Measurements from ENCODE around the gene MCC. TPM values are rescaled to one million over a fixed set of nuclear protein-coding genes. Genes with fewer than 3 reads are reported as not detected.
"Not testable (repeated sequence)": the region's sequence is repeated elsewhere in the genome, so short reads cannot be mapped to it uniquely, and the experiment has no call there.

The MCC gene
- total RNA-seq, 4 donors from 2014 or later = 17.0 to 24.8 (median 21.0) TPM

- Histone ChIP-seq H3K27me3 (no peaks in the 10 kb centered on the region), H3K27ac (replicated peaks in 1 of 4) (no peak overlapping the region), H3K36me3 (no peaks in the 10 kb centered on the region), H3K4me3 (no peak overlapping the region), H3K4me1 (no peaks in the 10 kb centered on the region), H3K9me3 (no peaks in the 10 kb centered on the region)
- TF ChIP-seq EP300 (IDR thresholded peaks at IDR 0.05) = no peak
- no peak for TF ChIP-seq POLR2A (IDR thresholded peaks at IDR 0.05; ENCODE audit: low read depth)
- intact Hi-C loops (cut with DNase I) = no loop called here
- no peak for DNase-seq (ENCODE audit: extremely low spot score)
- WGBS = 51% methylated on average over 5 of the region's 5 CpGs
Observed at GRCh38 chr5:113474100-113474728, 14.0 kb downstream of the MCC start.

- intact Hi-C loops (cut with DNase I) = no loop called here
- TF ChIP-seq POLR2A (IDR thresholded peaks at IDR 0.05; ENCODE audit: low read depth) (no peak), POLR2AphosphoS5 (IDR thresholded peaks at IDR 0.05) (no peak), EP300 (IDR thresholded peaks at IDR 0.05) (no peak), CTCF (IDR thresholded peaks at IDR 0.05) (no peak)
Observed at GRCh38 chr5:113463032-113463431, 25.2 kb downstream of the MCC start.

GRCh38 chr5:113457106-113457505 lies 31.1 kb downstream of the MCC start:
- H3K36me3 ChIP-seq; H3K9me3 ChIP-seq; H3K4me3 ChIP-seq; H3K27me3 ChIP-seq; H3K4me1 ChIP-seq; H3K27ac ChIP-seq (replicated peaks in 1 of 4); intact Hi-C loops (cut with DNase I); DNase-seq (ENCODE audit: extremely low spot score): not testable (repeated sequence)
- 93% methylated on average over 10 of the region's 21 CpGs for WGBS

More at GRCh38 chr5:113463032-113463431, 25.2 kb downstream of the MCC start:
- Histone ChIP-seq H3K4me3 (no peak overlapping the region), H3K9me3 (no peaks in the 10 kb centered on the region), H3K36me3 (no peaks in the 10 kb centered on the region), H3K27me3 (no peaks in the 10 kb centered on the region), H3K27ac (replicated peaks in 1 of 4) (no peak overlapping the region), H3K4me1 (no peaks in the 10 kb centered on the region)
- DNase-seq (ENCODE audit: extremely low spot score) = no peak

GRCh38 chr5:113452941-113453340 lies 35.3 kb downstream of the MCC start:
- TF ChIP-seq POLR2A (IDR thresholded peaks at IDR 0.05; ENCODE audit: low read depth) = no peak
- Histone ChIP-seq H3K9me3 (no peaks in the 10 kb centered on the region), H3K27ac (replicated peaks in 1 of 4) (no peak overlapping the region), H3K4me3 (no peak overlapping the region), H3K36me3 (no peaks in the 10 kb centered on the region), H3K4me1 (no peaks in the 10 kb centered on the region), H3K27me3 (no peaks in the 10 kb centered on the region)
- 94% methylated on average over 6 of the region's 6 CpGs for WGBS
- no peak for DNase-seq (ENCODE audit: extremely low spot score)
- intact Hi-C loops (cut with DNase I) = no loop called here

- no peaks in the 10 kb centered on the region for H3K27me3 ChIP-seq
- 94% methylated on average over 2 of the region's 2 CpGs for WGBS
- DNase-seq (ENCODE audit: extremely low spot score) = no peak
- H3K9me3 ChIP-seq = no peaks in the 10 kb centered on the region
- TF ChIP-seq CTCF (IDR thresholded peaks at IDR 0.05) (no peak), POLR2AphosphoS5 (IDR thresholded peaks at IDR 0.05) (no peak), EP300 (IDR thresholded peaks at IDR 0.05) (no peak), POLR2A (IDR thresholded peaks at IDR 0.05; ENCODE audit: low read depth) (no peak)
- no peak overlapping the region for H3K4me3 ChIP-seq
- H3K27ac ChIP-seq (replicated peaks in 1 of 4) = no peak overlapping the region
- no peaks in the 10 kb centered on the region for H3K36me3 ChIP-seq
- H3K4me1 ChIP-seq = no peaks in the 10 kb centered on the region
- intact Hi-C loops (cut with DNase I) = no loop called here
Observed at GRCh38 chr5:113451797-113452196, 36.5 kb downstream of the MCC start.

GRCh38 chr5:113450929-113451328 lies 37.3 kb downstream of the MCC start:
- no peaks in the 10 kb centered on the region for H3K27me3 ChIP-seq
- no peaks in the 10 kb centered on the region for H3K4me1 ChIP-seq
- no peak overlapping the region for H3K27ac ChIP-seq (replicated peaks in 1 of 4)
- WGBS = 20% methylated on average over 2 of the region's 2 CpGs
- H3K9me3 ChIP-seq = no peaks in the 10 kb centered on the region
- intact Hi-C loops (cut with DNase I) = no loop called here
- H3K4me3 ChIP-seq = no peak overlapping the region
- no peaks in the 10 kb centered on the region for H3K36me3 ChIP-seq
- DNase-seq (ENCODE audit: extremely low spot score) = no peak
- no peak for TF ChIP-seq CTCF (IDR thresholded peaks at IDR 0.05)
